Endothelial cell of umbilical vein (primary cell): Measurements from ENCODE around the gene RSF1.

ENCODE experiments used
- EZH2 ChIP-seq: IDR thresholded peaks from 2 replicates; pipeline ENCODE4 v1.6.1; 2012; ENCODE audit warnings: borderline replicate concordance, low read depth, mild to moderate bottlenecking, moderate library complexity, low read length, inconsistent platforms; ENCODE audit not compliant: severe bottlenecking
- FOS ChIP-seq: IDR thresholded peaks from 2 replicates; pipeline ENCODE4 v1.6.1; 2011; ENCODE audit warnings: mild to moderate bottlenecking, low read length, moderate library complexity, borderline replicate concordance; ENCODE audit not compliant: insufficient read depth
- GATA2 ChIP-seq: IDR thresholded peaks from 2 replicates; pipeline ENCODE4 v1.7.0; 2011; ENCODE audit warnings: low read depth, mild to moderate bottlenecking, moderate library complexity, mixed read lengths, low read length; ENCODE audit not compliant: insufficient read length, insufficient read depth
- MYC ChIP-seq: IDR thresholded peaks from one replicate; pipeline ENCODE4 v1.6.1; 2011; ENCODE audit warnings: mild to moderate bottlenecking, low read depth, low read length
- POLR2A ChIP-seq: IDR thresholded peaks from 2 replicates; pipeline ENCODE4 v1.6.1; 2012; ENCODE audit warnings: low read depth, mild to moderate bottlenecking, control low read depth, low read length
- POLR2AphosphoS5 ChIP-seq: IDR thresholded peaks from 2 replicates; pipeline ENCODE4 v1.6.1; 2012; ENCODE audit warnings: low read depth, mild to moderate bottlenecking, control low read depth, low read length, moderate library complexity; ENCODE audit not compliant: insufficient read depth
- TF ChIP-seq, protein P1 (sequence below), 2 donors: IDR thresholded peaks; 1 replicate in 1 of 2; 2 replicates in 1 of 2; pipeline ENCODE4 v1.5.1; 2011; ENCODE audit warnings: low read length in 2 of 2, mild to moderate bottlenecking in 2 of 2, moderate library complexity in 2 of 2, control low read depth in 1 of 2, inconsistent platforms in 1 of 2, low read depth in 1 of 2; ENCODE audit not compliant: insufficient read depth in 1 of 2; ENCODE audit errors: extremely low read depth in 1 of 2
- TF ChIP-seq, protein P2 (sequence below): IDR thresholded peaks from 2 replicates; pipeline ENCODE4 v1.6.1; 2011; ENCODE audit not compliant: insufficient read depth, insufficient read length

DNA sequence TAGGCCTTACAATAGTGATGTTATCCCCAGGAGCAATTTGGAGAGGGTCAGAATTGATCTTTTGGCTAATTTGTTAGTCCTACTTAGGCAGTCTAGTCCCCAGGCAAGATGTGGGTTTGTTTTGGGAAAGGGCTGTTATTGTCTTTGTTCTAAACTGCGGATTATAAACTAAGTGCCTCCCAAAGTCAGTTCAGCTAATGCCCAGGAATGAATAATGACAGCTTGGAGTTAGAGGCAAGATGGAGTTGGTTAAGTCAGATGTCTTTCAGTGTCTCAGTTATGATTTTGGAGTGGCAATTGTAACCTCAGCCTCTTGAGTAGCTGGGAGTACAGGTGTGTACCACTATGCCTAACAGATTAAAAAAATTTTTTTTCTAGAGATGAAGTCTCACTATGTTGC lies 175.6 kb downstream of the RSF1 start:
- TF ChIP-seq, protein P1, sequence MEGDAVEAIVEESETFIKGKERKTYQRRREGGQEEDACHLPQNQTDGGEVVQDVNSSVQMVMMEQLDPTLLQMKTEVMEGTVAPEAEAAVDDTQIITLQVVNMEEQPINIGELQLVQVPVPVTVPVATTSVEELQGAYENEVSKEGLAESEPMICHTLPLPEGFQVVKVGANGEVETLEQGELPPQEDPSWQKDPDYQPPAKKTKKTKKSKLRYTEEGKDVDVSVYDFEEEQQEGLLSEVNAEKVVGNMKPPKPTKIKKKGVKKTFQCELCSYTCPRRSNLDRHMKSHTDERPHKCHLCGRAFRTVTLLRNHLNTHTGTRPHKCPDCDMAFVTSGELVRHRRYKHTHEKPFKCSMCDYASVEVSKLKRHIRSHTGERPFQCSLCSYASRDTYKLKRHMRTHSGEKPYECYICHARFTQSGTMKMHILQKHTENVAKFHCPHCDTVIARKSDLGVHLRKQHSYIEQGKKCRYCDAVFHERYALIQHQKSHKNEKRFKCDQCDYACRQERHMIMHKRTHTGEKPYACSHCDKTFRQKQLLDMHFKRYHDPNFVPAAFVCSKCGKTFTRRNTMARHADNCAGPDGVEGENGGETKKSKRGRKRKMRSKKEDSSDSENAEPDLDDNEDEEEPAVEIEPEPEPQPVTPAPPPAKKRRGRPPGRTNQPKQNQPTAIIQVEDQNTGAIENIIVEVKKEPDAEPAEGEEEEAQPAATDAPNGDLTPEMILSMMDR (IDR thresholded peaks at IDR 0.05; ENCODE audit: extremely low read depth in 1 of 2, insufficient read depth in 1 of 2, low read depth in 1 of 2, low read length in 2 of 2), result no peak
- TF ChIP-seq EZH2, result no peak
- TF ChIP-seq, protein P2, sequence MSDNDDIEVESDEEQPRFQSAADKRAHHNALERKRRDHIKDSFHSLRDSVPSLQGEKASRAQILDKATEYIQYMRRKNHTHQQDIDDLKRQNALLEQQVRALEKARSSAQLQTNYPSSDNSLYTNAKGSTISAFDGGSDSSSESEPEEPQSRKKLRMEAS, result no peak
- no peak for TF ChIP-seq MYC
- TF ChIP-seq POLR2A, result no peak
- TF ChIP-seq POLR2AphosphoS5, result no peak
- no peak for TF ChIP-seq FOS
- TF ChIP-seq GATA2, result no peak
